ENCODE results near the gene C2CD4C.
"Not testable (repeated sequence)": the region's sequence is repeated elsewhere in the genome, so short reads cannot be mapped to it uniquely, and the experiment has no call there.

Gene C2CD4C

GRCh38 chr19:413756-414420 is 4.9 kb upstream of the C2CD4C start:
- DNase-seq (ENCODE audit: low spot score) = no peak

GRCh38 chr19:412356-413355 is 3.7 kb upstream of the C2CD4C start:
- no peak for DNase-seq (ENCODE audit: low spot score)

- DNase-seq (ENCODE audit: low spot score) = no peak
These were observed 2.9 kb upstream of the C2CD4C start for GRCh38 chr19:411723-412355.

GRCh38 chr19:411121-411722 is 2.3 kb upstream of the C2CD4C start:
- DNase-seq (ENCODE audit: low spot score) = not testable (repeated sequence)

- DNase-seq (ENCODE audit: low spot score) = no peak
These were observed 1.4 kb upstream of the C2CD4C start for GRCh38 chr19:410243-410781.

- no peak for DNase-seq (ENCODE audit: low spot score)
These were observed 732 bp upstream of the C2CD4C start for GRCh38 chr19:409516-410242.

- no peak for DNase-seq (ENCODE audit: low spot score)
These were observed 476 bp downstream of the C2CD4C start for GRCh38 chr19:408441-408901.

GRCh38 chr19:407511-408440 is 1.2 kb downstream of the C2CD4C start:
- no peak for DNase-seq (ENCODE audit: low spot score)

GRCh38 chr19:406971-407510 is 1.9 kb downstream of the C2CD4C start:
- no peak for DNase-seq (ENCODE audit: low spot score)

- no peak for DNase-seq (ENCODE audit: low spot score)
These were observed 2.7 kb downstream of the C2CD4C start for GRCh38 chr19:406135-406781.

- no peak for DNase-seq (ENCODE audit: low spot score)
These were observed 3.6 kb downstream of the C2CD4C start for GRCh38 chr19:405121-405965.

GRCh38 chr19:403221-404027 is 5.5 kb downstream of the C2CD4C start:
- DNase-seq (ENCODE audit: low spot score) = no peak

- no peak for DNase-seq (ENCODE audit: low spot score)
These were observed 6.2 kb downstream of the C2CD4C start for GRCh38 chr19:402786-403185.

- no peak for DNase-seq (ENCODE audit: low spot score)
These were observed 7.0 kb downstream of the C2CD4C start for GRCh38 chr19:401866-402511.

GRCh38 chr19:400976-401865 is 7.7 kb downstream of the C2CD4C start:
- DNase-seq (ENCODE audit: low spot score) = no peak

GRCh38 chr19:399370-399769 is 9.6 kb downstream of the C2CD4C start:
- no peak for DNase-seq (ENCODE audit: low spot score)
